Spleen (tissue), 3 donors: Measurements from ENCODE around the gene NANS.
"Not testable (repeated sequence)": the region's sequence is repeated elsewhere in the genome, so short reads cannot be mapped to it uniquely, and the experiment has no call there.

ENCODE experiments used
- POLR2A ChIP-seq, 3 donors: fragments of 450-650 bp; IDR thresholded peaks; one replicate each; pipeline ENCODE4 v1.5.1; 2017; ENCODE audit warnings: antibody characterized with exemption in 3 of 3, mild to moderate bottlenecking in 1 of 3
- POLR2AphosphoS5 ChIP-seq, 3 donors: sonication (generic); formaldehyde crosslinking; IDR thresholded peaks; one replicate each; pipeline ENCODE4 v1.5.1; 2017; ENCODE audit warnings: antibody characterized with exemption in 3 of 3

- TF ChIP-seq POLR2AphosphoS5, POLR2A (IDR thresholded peaks at IDR 0.05): not testable (repeated sequence)
These were observed 67.6 kb downstream of the NANS start for GRCh38 chr9:98124091-98124490.
